ENCODE results near the gene UCN2.

- TF ChIP-seq CTCF (IDR thresholded peaks at IDR 0.05), result no peak
- TF ChIP-seq POLR2A (IDR thresholded peaks at IDR 0.05), result no peak
Measured at GRCh38 chr3:48568476-48568875, 4.9 kb upstream of the UCN2 start.
